SU-DHL-6 (cell line): ENCODE measurements around the gene CCDC85B.

Experiments used
- H2AFZ ChIP-seq: fragments of 200-600 bp; sonication (generic); 2 replicates; pipeline ENCODE4 v1.6.1; 2014; ENCODE audit warnings: low read depth, mild to moderate bottlenecking, moderate library complexity, mixed read lengths, antibody characterized with exemption, low read length; ENCODE audit not compliant: severe bottlenecking
- H3F3A ChIP-seq: fragments of 200-600 bp; shearing (Covaris generic); 2 replicates; pipeline ENCODE4 v1.6.0; 2016; ENCODE audit warnings: antibody characterized with exemption, mild to moderate bottlenecking; ENCODE audit not compliant: insufficient read depth
- H3K27ac ChIP-seq: fragments of 200-600 bp; sonication (generic); 2 replicates; pipeline ENCODE4 v1.5.1; 2016; ENCODE audit warnings: low read depth, mild to moderate bottlenecking, low read length, moderate library complexity, mixed read lengths
- H3K27me3 ChIP-seq: fragments of 200-600 bp; sonication (generic), shearing (Covaris generic); 2 replicates; pipeline ENCODE4 v1.6.0; 2014; ENCODE audit warnings: mild to moderate bottlenecking, low read length
- H3K36me3 ChIP-seq: fragments of 200-600 bp; sonication (generic); 2 replicates; pipeline ENCODE4 v1.6.1; 2014; ENCODE audit warnings: mild to moderate bottlenecking, low read length, mixed read lengths
- H3K4me2 ChIP-seq: fragments of 300-600, 200-600 bp; shearing (Covaris generic), sonication (generic); 2 replicates; pipeline ENCODE4 v1.6.0; 2014; ENCODE audit warnings: low read length, low read depth, mild to moderate bottlenecking; ENCODE audit not compliant: poor library complexity, severe bottlenecking
- H3K4me3 ChIP-seq: fragments of 200-600 bp; sonication (generic); 2 replicates; pipeline ENCODE4 v1.5.1; 2014; ENCODE audit warnings: antibody characterized with exemption, low read length, mild to moderate bottlenecking, mixed read lengths; ENCODE audit not compliant: insufficient read depth, poor library complexity, severe bottlenecking
- H3K79me2 ChIP-seq: fragments of 200-600 bp; sonication (generic); 2 replicates; pipeline ENCODE4 v1.6.1; 2014; ENCODE audit warnings: mild to moderate bottlenecking, low read length, moderate library complexity; ENCODE audit not compliant: insufficient read depth
- H3K9ac ChIP-seq: fragments of 200-600 bp; sonication (generic); 2 replicates; pipeline ENCODE4 v1.7.0; 2014; ENCODE audit warnings: mild to moderate bottlenecking, low read length
- H3K9me2 ChIP-seq: fragments of 200-600 bp; sonication (generic); replicated peaks from 2 replicates; pipeline ENCODE4 v1.6.1; 2014; ENCODE audit warnings: low read length; ENCODE audit not compliant: insufficient read depth
- H3K9me3 ChIP-seq: fragments of 200-600 bp; sonication (generic); 2 replicates; pipeline ENCODE4 v1.6.1; 2014; ENCODE audit warnings: low read length, mixed read lengths; ENCODE audit not compliant: insufficient read depth
- H4K20me1 ChIP-seq: fragments of 200-600 bp; sonication (generic); 2 replicates; pipeline ENCODE4 v1.6.1; 2014; ENCODE audit warnings: low read depth, mild to moderate bottlenecking, antibody characterized with exemption, low read length, moderate library complexity, mixed read lengths
- EZH2phosphoT487 ChIP-seq: fragments of 200-600 bp; sonication (generic), shearing (Covaris generic); conservative IDR thresholded peaks from 2 replicates; pipeline ENCODE4 v1.6.1; 2018; ENCODE audit warnings: mild to moderate bottlenecking, antibody characterized with exemption, low read length, moderate library complexity, mixed read lengths
- TF ChIP-seq, protein P1 (sequence below): fragments of 200-600 bp; sonication (generic); IDR thresholded peaks from one replicate; pipeline ENCODE4 v1.5.1; 2017; ENCODE audit warnings: antibody characterized with exemption, mild to moderate bottlenecking, low read length, moderate library complexity; ENCODE audit not compliant: insufficient read depth, poor library complexity, severe bottlenecking

CCDC85B gene

DNA sequence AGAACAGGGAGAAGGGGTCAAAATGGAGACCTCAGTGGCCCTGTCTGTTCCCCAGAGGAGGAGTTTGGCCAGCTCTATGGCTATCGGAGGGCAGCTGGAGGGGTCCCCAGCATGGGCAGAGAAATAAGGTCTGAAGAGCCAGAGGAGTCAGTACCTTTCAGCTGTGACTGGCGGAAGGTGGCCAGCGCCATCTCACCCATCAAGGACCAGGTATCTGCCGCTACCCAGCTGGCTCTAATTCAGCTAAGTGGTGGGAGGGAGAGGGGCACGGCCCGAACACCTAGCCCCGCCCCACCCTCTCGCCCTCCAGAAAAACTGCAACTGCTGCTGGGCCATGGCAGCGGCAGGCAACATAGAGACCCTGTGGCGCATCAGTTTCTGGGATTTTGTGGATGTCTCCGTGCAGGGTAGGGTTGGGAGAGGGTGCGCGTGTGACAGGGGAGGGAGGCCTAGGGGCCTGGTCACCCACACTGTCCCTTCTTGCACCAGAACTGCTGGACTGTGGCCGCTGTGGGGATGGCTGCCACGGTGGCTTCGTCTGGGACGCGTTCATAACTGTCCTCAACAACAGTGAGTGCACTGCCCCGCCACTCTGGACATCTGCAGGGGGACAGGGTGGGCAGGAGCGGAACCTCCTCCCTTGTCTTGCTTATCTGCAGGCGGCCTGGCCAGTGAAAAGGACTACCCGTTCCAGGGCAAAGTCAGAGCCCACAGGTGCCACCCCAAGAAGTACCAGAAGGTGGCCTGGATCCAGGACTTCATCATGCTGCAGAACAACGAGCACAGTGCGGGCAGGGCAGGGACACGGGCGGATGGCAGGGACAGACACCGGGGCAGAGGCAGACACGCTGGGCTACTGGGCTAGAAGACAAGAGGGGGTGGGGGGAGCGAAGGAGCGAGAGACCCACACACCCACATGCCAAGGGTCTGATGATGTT, 8.1 kb upstream of the CCDC85B start:
- no peak for TF ChIP-seq EZH2phosphoT487
- TF ChIP-seq, protein P1, sequence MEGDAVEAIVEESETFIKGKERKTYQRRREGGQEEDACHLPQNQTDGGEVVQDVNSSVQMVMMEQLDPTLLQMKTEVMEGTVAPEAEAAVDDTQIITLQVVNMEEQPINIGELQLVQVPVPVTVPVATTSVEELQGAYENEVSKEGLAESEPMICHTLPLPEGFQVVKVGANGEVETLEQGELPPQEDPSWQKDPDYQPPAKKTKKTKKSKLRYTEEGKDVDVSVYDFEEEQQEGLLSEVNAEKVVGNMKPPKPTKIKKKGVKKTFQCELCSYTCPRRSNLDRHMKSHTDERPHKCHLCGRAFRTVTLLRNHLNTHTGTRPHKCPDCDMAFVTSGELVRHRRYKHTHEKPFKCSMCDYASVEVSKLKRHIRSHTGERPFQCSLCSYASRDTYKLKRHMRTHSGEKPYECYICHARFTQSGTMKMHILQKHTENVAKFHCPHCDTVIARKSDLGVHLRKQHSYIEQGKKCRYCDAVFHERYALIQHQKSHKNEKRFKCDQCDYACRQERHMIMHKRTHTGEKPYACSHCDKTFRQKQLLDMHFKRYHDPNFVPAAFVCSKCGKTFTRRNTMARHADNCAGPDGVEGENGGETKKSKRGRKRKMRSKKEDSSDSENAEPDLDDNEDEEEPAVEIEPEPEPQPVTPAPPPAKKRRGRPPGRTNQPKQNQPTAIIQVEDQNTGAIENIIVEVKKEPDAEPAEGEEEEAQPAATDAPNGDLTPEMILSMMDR, result no peak
- no peak overlapping the region for H3K9ac ChIP-seq
- H3K9me2 ChIP-seq, result no peaks in the 10 kb centered on the region
- no peaks in the 10 kb centered on the region for H3K79me2 ChIP-seq
- H3K27me3 ChIP-seq, result no peaks in the 10 kb centered on the region
- no peak overlapping the region for H2AFZ ChIP-seq
- no peaks in the 10 kb centered on the region for H4K20me1 ChIP-seq
- no peak overlapping the region for H3K27ac ChIP-seq
- H3K4me2 ChIP-seq, result no peak overlapping the region
- H3F3A ChIP-seq, result 0 out of 2 replicates have a peak, but pooled peaks cover 7% of the 10 kb centered on the region
- H3K36me3 ChIP-seq, result no peaks in the 10 kb centered on the region
- no peak overlapping the region for H3K4me3 ChIP-seq
- H3K9me3 ChIP-seq, result no peaks in the 10 kb centered on the region

DNA sequence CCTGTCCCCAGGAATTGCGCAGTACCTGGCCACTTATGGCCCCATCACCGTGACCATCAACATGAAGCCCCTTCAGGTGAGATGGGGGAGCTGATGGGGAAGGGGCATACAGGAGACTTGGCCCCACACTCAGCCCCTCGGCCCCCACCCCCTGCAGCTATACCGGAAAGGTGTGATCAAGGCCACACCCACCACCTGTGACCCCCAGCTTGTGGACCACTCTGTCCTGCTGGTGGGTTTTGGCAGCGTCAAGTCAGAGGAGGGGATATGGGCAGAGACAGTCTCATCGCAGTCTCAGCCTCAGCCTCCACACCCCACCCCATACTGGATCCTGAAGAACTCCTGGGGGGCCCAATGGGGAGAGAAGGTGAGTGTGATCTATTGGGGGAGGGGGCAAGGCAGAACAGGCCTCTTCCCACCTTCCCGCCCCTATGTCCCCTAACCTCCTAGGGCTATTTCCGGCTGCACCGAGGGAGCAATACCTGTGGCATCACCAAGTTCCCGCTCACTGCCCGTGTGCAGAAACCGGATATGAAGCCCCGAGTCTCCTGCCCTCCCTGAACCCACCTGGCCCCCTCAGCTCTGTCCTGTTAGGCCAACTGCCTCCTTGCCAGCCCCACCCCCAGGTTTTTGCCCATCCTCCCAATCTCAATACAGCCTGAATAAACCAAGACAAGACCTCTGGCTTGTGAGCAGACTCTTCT, 7.3 kb upstream of the CCDC85B start:
- H3K9me2 ChIP-seq, result no peaks in the 10 kb centered on the region
- 0 out of 2 replicates have a peak, but pooled peaks cover 7% of the 10 kb centered on the region for H3F3A ChIP-seq
- TF ChIP-seq, protein P1, result no peak
- no peak for TF ChIP-seq EZH2phosphoT487
- H3K27ac ChIP-seq, result no peak overlapping the region
- H3K79me2 ChIP-seq, result 0 out of 2 replicates have a peak, but pooled peaks cover 6% of the 10 kb centered on the region
- H3K4me3 ChIP-seq, result no peak overlapping the region
- H3K36me3 ChIP-seq, result no peaks in the 10 kb centered on the region
- H3K27me3 ChIP-seq, result no peaks in the 10 kb centered on the region
- H3K4me2 ChIP-seq, result no peak overlapping the region
- no peak overlapping the region for H2AFZ ChIP-seq
- no peaks in the 10 kb centered on the region for H3K9me3 ChIP-seq
- H4K20me1 ChIP-seq, result no peaks in the 10 kb centered on the region
- H3K9ac ChIP-seq, result no peak overlapping the region

DNA sequence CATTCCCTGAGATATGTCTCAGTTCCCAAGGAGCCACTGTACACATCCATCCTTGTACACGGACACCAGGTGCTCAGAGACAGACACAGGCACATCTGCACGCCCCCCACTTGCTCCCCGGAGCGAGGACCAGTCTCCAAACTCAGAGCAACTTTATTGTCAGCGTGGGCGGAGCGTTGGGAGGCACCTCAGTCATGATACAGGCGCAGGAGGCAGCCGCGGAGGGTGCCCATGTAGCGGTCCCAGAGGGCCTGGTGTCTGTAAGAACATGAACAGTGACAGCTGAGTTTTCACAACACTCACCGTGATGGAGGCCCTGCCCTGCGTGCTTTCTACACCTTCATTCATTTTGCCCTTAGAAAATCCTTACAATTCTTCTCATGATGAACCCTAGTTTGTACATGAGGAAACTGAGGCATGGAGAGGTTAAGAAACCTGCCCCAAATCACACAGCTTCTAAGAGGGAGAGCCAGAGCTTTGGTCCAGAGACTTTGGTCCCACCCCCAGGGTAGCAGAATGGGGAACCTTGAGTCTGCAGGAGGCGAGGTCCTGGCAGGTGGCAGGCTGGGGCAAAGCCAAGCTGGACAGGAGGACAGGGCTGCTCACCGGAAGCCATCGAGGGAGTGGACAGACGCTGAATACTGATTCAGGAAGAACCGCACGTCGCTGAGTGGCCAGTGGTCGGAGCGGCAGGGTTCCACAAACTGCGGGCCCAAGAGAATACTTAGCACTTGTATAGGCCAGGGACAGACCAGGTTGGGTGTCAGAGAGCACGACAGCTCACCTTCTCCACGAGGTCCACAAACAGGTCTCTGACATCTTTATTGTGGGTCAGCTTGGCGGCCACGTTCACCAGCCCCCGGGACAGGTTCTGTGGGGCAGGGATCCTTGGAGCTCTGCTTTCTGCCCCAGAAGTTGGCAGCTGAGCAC, 6.4 kb upstream of the CCDC85B start:
- Histone ChIP-seq H3K79me2 (0 out of 2 replicates have a peak, but pooled peaks cover 6% of the 10 kb centered on the region), H3F3A (peaks cover 12% of the 10 kb centered on the region), H3K9me3 (no peaks in the 10 kb centered on the region), H3K4me3 (no peak overlapping the region), H3K36me3 (no peaks in the 10 kb centered on the region), H2AFZ (no peak overlapping the region), H4K20me1 (no peaks in the 10 kb centered on the region), H3K27me3 (no peaks in the 10 kb centered on the region), H3K27ac (no peak overlapping the region), H3K9me2 (no peaks in the 10 kb centered on the region), H3K4me2 (no peak overlapping the region), H3K9ac (no peak overlapping the region)
- TF ChIP-seq EZH2phosphoT487, result no peak
- TF ChIP-seq, protein P1, result no peak
